ENCODE data around the gene LPCAT1.
"Not testable (repeated sequence)": the region's sequence is repeated elsewhere in the genome, so short reads cannot be mapped to it uniquely, and the experiment has no call there.

The LPCAT1 gene

DNA sequence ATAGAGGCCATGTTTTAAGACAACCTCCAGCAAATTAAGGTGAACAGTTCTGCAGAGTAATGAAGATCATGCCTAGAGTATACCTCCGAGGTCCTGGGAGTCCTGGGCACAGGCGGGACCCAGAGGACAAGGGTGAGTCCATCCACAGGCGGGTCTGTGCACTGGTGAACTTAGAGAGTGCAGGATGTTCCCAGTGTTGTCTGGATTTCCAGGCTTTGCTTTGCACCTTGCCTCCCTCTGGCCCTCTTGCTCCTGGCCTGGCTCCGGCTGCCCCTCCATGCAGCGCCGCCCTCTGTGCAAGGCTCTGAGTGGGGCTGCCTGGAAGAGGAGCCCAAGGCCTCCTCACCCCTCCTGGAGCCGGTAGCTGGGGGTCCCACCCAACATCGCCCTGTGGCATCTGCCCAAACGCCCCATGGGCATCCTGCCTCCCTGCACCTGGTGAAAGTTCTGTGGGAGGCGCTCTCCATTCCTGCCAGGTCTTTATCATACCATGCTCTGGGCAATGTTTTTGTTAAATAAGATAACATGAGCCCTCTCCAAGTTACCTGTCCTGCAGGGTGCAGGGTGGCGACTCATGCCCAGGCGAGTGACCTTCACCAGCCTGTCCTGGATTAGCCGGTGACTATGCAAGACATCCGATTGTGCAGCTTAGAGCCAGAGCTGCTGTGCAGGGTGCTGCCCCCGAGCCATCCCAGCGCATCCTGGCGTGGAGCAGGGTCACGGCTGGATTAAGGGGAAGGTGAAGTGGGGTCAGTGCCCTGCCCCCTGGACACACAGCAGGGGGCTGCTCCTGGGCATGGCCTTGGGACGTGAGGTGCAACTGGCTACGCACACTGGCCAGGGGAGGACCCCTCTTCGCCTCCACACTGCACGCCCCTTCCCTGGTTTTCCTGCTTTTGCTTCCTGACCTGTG is 41.3 kb upstream of the LPCAT1 start:
- no peak overlapping the region for H3K4me3 ChIP-seq (ENCODE audit: control insufficient read depth, low read depth, low read length)
- no peak for DNase-seq (ENCODE audit: low read depth)
- TF ChIP-seq, protein P1, sequence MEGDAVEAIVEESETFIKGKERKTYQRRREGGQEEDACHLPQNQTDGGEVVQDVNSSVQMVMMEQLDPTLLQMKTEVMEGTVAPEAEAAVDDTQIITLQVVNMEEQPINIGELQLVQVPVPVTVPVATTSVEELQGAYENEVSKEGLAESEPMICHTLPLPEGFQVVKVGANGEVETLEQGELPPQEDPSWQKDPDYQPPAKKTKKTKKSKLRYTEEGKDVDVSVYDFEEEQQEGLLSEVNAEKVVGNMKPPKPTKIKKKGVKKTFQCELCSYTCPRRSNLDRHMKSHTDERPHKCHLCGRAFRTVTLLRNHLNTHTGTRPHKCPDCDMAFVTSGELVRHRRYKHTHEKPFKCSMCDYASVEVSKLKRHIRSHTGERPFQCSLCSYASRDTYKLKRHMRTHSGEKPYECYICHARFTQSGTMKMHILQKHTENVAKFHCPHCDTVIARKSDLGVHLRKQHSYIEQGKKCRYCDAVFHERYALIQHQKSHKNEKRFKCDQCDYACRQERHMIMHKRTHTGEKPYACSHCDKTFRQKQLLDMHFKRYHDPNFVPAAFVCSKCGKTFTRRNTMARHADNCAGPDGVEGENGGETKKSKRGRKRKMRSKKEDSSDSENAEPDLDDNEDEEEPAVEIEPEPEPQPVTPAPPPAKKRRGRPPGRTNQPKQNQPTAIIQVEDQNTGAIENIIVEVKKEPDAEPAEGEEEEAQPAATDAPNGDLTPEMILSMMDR (conservative IDR thresholded peaks at IDR 0.05; ENCODE audit: control insufficient read depth, insufficient read depth, low read depth, low read length): no peak

GRCh38 chr5:1564182-1564748 is 40.5 kb upstream of the LPCAT1 start:
- TF ChIP-seq, protein P1 (conservative IDR thresholded peaks at IDR 0.05; ENCODE audit: control insufficient read depth, insufficient read depth, low read depth, low read length): no peak
- no peak overlapping the region for H3K4me3 ChIP-seq (ENCODE audit: control insufficient read depth, low read depth, low read length)
- DNase-seq (ENCODE audit: low read depth): peak; percentile 84

DNA sequence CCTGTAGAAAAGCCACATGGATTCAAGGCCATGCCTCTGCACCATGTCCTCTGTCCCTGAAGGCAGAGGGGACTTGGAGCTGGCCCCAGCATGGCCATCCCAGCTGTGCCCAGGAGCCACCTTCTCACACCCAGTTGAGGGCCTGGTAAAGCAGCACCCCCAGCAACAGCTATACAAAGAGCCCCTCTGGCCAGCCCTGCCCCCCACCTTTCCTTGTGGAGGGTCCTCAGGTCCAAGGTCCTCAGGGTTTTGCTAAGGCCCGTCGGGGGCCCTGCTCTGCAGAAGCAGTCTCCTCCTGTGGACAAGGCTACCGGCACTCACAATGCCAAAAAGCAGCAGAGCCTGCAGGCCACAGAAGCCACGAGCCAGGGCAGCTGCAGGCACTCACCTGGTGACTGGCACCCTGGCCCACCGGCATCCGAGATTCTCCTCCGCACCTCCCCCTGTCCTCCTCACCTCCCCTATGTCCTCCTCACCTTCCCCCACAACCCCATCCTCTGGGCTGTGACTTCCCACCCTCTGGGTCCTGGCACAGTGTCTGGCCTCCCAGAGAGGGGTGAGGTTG is 39.9 kb upstream of the LPCAT1 start:
- TF ChIP-seq, protein P1 (conservative IDR thresholded peaks at IDR 0.05; ENCODE audit: control insufficient read depth, insufficient read depth, low read depth, low read length): no peak
- H3K4me3 ChIP-seq (ENCODE audit: control insufficient read depth, low read depth, low read length): no peak overlapping the region
- DNase-seq (ENCODE audit: low read depth): no peak

DNA sequence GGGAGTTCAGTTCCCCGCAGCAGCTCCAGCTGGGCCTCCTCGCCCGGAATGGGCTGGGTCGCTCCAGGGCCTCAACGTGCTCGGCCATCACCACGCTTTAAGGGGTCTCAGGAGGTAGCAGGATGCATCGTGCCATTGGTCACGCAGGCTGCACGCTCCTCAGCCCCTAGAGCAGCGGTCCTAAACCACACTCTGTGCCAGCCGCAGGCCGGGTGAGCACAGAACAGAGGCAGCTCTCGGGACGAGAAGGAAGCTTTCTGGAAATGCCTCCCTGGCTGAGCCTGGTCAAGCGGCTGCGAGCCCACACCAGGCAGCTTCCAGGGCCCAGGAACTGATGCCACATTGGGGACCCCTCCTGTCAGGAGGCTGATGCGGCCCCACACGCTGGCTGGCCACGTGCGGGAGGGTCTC is 39.3 kb upstream of the LPCAT1 start:
- TF ChIP-seq, protein P1 (conservative IDR thresholded peaks at IDR 0.05; ENCODE audit: control insufficient read depth, insufficient read depth, low read depth, low read length): no peak
- H3K4me3 ChIP-seq (ENCODE audit: control insufficient read depth, low read depth, low read length): no peak overlapping the region
- DNase-seq (ENCODE audit: low read depth): no peak

DNA sequence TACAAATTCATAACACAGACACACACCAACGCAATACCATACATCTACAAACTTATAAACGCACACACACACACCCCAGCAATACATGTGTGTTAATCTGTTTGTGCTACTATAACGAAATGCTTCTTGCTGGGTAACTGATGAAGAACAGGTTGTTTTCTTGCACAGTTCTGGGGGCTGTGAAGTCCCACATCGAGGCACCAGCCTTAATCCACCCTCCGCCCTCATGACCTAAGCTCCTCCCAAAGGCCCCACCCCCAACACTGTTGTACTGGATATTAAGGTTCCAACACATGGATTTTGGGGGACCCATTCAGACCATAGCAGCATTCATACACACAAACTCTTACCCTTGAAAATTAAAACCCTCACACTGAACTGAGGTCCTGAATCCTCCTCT is 38.8 kb upstream of the LPCAT1 start:
- no peak overlapping the region for H3K4me3 ChIP-seq (ENCODE audit: control insufficient read depth, low read depth, low read length)
- no peak for DNase-seq (ENCODE audit: low read depth)
- TF ChIP-seq, protein P1 (conservative IDR thresholded peaks at IDR 0.05; ENCODE audit: control insufficient read depth, insufficient read depth, low read depth, low read length): no peak

GRCh38 chr5:1561402-1561929 is 37.7 kb upstream of the LPCAT1 start:
- DNase-seq (ENCODE audit: low read depth): no peak
- H3K4me3 ChIP-seq (ENCODE audit: control insufficient read depth, low read depth, low read length): no peak overlapping the region
- TF ChIP-seq, protein P1 (conservative IDR thresholded peaks at IDR 0.05; ENCODE audit: control insufficient read depth, insufficient read depth, low read depth, low read length): no peak

GRCh38 chr5:1560499-1560898 is 36.7 kb upstream of the LPCAT1 start:
- DNase-seq (ENCODE audit: low read depth); H3K4me3 ChIP-seq (ENCODE audit: control insufficient read depth, low read depth, low read length): not testable (repeated sequence)

Measured in fibroblast of mammary gland (primary cell).